Measurements from ENCODE around the gene FRMD8.

The FRMD8 gene

GRCh38 chr11:65459552-65459951, 73.1 kb downstream of the FRMD8 start:
- DNase-seq, result no peak

All from T-helper 2 cell (primary cell).